SK-N-SH (cell line): Measurements from ENCODE around the gene SYCE1.

Source experiments
- CTCF ChIP-seq: fragments of 200-600 bp; sonication (generic); IDR thresholded peaks from 2 replicates; pipeline ENCODE4 v1.6.1; 2017; ENCODE audit warnings: antibody characterized with exemption, mild to moderate bottlenecking, moderate library complexity
- EP300 ChIP-seq, 2 experiments: IDR thresholded peaks; 2 replicates each; pipeline versions ENCODE4 v1.4.0 to v1.6.1; 2012; ENCODE audit warnings: borderline replicate concordance in 1 of 2, low read depth in 1 of 2, low read length in 1 of 2
- SIN3A ChIP-seq: IDR thresholded peaks from 2 replicates; pipeline ENCODE4 v1.6.1; 2012; ENCODE audit warnings: low read depth, mild to moderate bottlenecking, low read length, moderate library complexity, borderline replicate concordance

DNA sequence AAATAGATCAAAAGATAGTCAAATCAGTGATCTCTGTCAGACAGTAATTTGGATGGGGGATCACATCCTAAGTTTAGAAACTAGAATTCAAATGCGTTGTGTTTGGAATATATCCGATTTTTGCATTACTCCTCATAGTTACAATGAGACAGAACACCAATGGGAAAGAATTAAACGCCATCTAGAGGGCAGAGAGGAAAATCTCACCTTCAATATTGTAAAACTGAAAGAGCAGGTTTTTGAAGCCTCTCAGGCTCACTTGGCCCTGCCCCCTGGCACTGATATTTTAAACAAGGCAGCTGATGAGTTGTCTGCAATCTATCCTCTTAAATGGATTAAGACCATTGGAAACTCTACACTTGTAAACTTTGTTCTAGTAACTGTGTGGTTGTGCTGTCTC, 43.5 kb upstream of the SYCE1 start:
- TF ChIP-seq CTCF, result peak; percentile 61
- no peak for TF ChIP-seq SIN3A
- no peak for TF ChIP-seq EP300 (IDR thresholded peaks at IDR 0.05; ENCODE audit: borderline replicate concordance in 1 of 2, low read depth in 1 of 2, low read length in 1 of 2)
